Stimulated activated CD4-positive, alpha-beta T cell treated with anti-CD3 and anti-CD28 coated beads, Interleukin-4, amount 100 ng/mL, for 48 hours (primary cell): Measurements from ENCODE around the gene EIF1B.

Experiments
- DNase-seq, 2 donors: peaks; one replicate each; pipeline ENCODE4 v3.0.0-alpha.2; 2020; ENCODE audit warnings: low read depth in 2 of 2

Gene EIF1B

GRCh38 chr3:40308725-40309417 lies 636 bp upstream of the EIF1B start:
- DNase-seq = no peak

- DNase-seq = peak in 1 of 2 donors; percentile 18
Observed at GRCh38 chr3:40309925-40310695, 603 bp downstream of the EIF1B start.

GRCh38 chr3:40310705-40311104 lies 1.2 kb downstream of the EIF1B start:
- no peak for DNase-seq

GRCh38 chr3:40312661-40313226 lies 3.2 kb downstream of the EIF1B start:
- no peak for DNase-seq

- DNase-seq = no peak
Observed at GRCh38 chr3:40313975-40314860, 4.7 kb downstream of the EIF1B start.

GRCh38 chr3:40317061-40317855 lies 7.8 kb downstream of the EIF1B start:
- DNase-seq = peak in 1 of 2 donors; percentile 30

GRCh38 chr3:40321818-40322217 lies 12.3 kb downstream of the EIF1B start:
- no peak for DNase-seq

GRCh38 chr3:40323946-40324345 lies 14.4 kb downstream of the EIF1B start:
- no peak for DNase-seq

- DNase-seq = no peak
Observed at GRCh38 chr3:40324621-40325020, 15.1 kb downstream of the EIF1B start.

- DNase-seq = no peak
Observed at GRCh38 chr3:40325465-40325864, 16.0 kb downstream of the EIF1B start.

- no peak for DNase-seq
Observed at GRCh38 chr3:40328374-40328773, 18.9 kb downstream of the EIF1B start.

GRCh38 chr3:40329071-40329470 lies 19.6 kb downstream of the EIF1B start:
- DNase-seq = no peak

GRCh38 chr3:40332684-40333083 lies 23.2 kb downstream of the EIF1B start:
- DNase-seq = no peak

GRCh38 chr3:40333416-40333815 lies 23.9 kb downstream of the EIF1B start:
- DNase-seq = no peak

GRCh38 chr3:40333852-40334251 lies 24.3 kb downstream of the EIF1B start:
- DNase-seq = no peak

GRCh38 chr3:40336101-40336500 lies 26.6 kb downstream of the EIF1B start:
- no peak for DNase-seq

GRCh38 chr3:40336511-40337135 lies 27.1 kb downstream of the EIF1B start:
- no peak for DNase-seq

- peak in 1 of 2 donors; percentile 4 for DNase-seq
Observed at GRCh38 chr3:40337136-40338108, 27.9 kb downstream of the EIF1B start.

- no peak for DNase-seq
Observed at GRCh38 chr3:40339871-40340270, 30.4 kb downstream of the EIF1B start.
